ENCODE measurements around the gene SH3BP5L.
"Not testable (repeated sequence)": the region's sequence is repeated elsewhere in the genome, so short reads cannot be mapped to it uniquely, and the experiment has no call there.

Gene SH3BP5L

GRCh38 chr1:248810727-248811513 is 14.8 kb downstream of the SH3BP5L start:
- DNase-seq (ENCODE audit: low read depth in 4 of 4, low spot score in 1 of 4), result no peak

GRCh38 chr1:248810000-248810726 is 15.6 kb downstream of the SH3BP5L start:
- DNase-seq (ENCODE audit: low read depth in 4 of 4, low spot score in 1 of 4), result no peak

- no peak for DNase-seq (ENCODE audit: low read depth in 4 of 4, low spot score in 1 of 4)
Measured at GRCh38 chr1:248808876-248809275, 16.8 kb downstream of the SH3BP5L start.

- DNase-seq (ENCODE audit: low read depth in 4 of 4, low spot score in 1 of 4), result peak; percentile 15 to 35 (median 24)
Measured at GRCh38 chr1:248807067-248807737, 18.5 kb downstream of the SH3BP5L start.

- DNase-seq (ENCODE audit: low read depth in 4 of 4, low spot score in 1 of 4), result no peak
Measured at GRCh38 chr1:248805876-248806275, 19.8 kb downstream of the SH3BP5L start.

GRCh38 chr1:248804771-248805681 is 20.7 kb downstream of the SH3BP5L start:
- DNase-seq (ENCODE audit: low read depth in 4 of 4, low spot score in 1 of 4), result no peak

GRCh38 chr1:248803501-248803900 is 22.2 kb downstream of the SH3BP5L start:
- not testable (repeated sequence) for DNase-seq (ENCODE audit: low read depth in 4 of 4, low spot score in 1 of 4)

GRCh38 chr1:248802454-248802853 is 23.3 kb downstream of the SH3BP5L start:
- no peak for DNase-seq (ENCODE audit: low read depth in 4 of 4, low spot score in 1 of 4)

GRCh38 chr1:248800459-248800858 is 25.3 kb downstream of the SH3BP5L start:
- DNase-seq (ENCODE audit: low read depth in 4 of 4, low spot score in 1 of 4), result no peak

GRCh38 chr1:248798791-248799190 is 26.9 kb downstream of the SH3BP5L start:
- no peak for DNase-seq (ENCODE audit: low read depth in 4 of 4, low spot score in 1 of 4)

- DNase-seq (ENCODE audit: low read depth in 4 of 4, low spot score in 1 of 4), result not testable (repeated sequence)
Measured at GRCh38 chr1:248794663-248795062, 31.1 kb downstream of the SH3BP5L start.

- DNase-seq (ENCODE audit: low read depth in 4 of 4, low spot score in 1 of 4), result no peak
Measured at GRCh38 chr1:248793592-248793991, 32.1 kb downstream of the SH3BP5L start.

- no peak for DNase-seq (ENCODE audit: low read depth in 4 of 4, low spot score in 1 of 4)
Measured at GRCh38 chr1:248792342-248792741, 33.4 kb downstream of the SH3BP5L start.

GRCh38 chr1:248791010-248791409 is 34.7 kb downstream of the SH3BP5L start:
- no peak for DNase-seq (ENCODE audit: low read depth in 4 of 4, low spot score in 1 of 4)

- no peak for DNase-seq (ENCODE audit: low read depth in 4 of 4, low spot score in 1 of 4)
Measured at GRCh38 chr1:248790456-248790855, 35.3 kb downstream of the SH3BP5L start.

GRCh38 chr1:248789337-248789736 is 36.4 kb downstream of the SH3BP5L start:
- not testable (repeated sequence) for DNase-seq (ENCODE audit: low read depth in 4 of 4, low spot score in 1 of 4)

- no peak for DNase-seq (ENCODE audit: low read depth in 4 of 4, low spot score in 1 of 4)
Measured at GRCh38 chr1:248788327-248788726, 37.4 kb downstream of the SH3BP5L start.

- DNase-seq (ENCODE audit: low read depth in 4 of 4, low spot score in 1 of 4), result no peak
Measured at GRCh38 chr1:248787430-248787829, 38.3 kb downstream of the SH3BP5L start.

GRCh38 chr1:248786156-248786555 is 39.6 kb downstream of the SH3BP5L start:
- no peak for DNase-seq (ENCODE audit: low read depth in 4 of 4, low spot score in 1 of 4)

- DNase-seq (ENCODE audit: low read depth in 4 of 4, low spot score in 1 of 4), result no peak
Measured at GRCh38 chr1:248783367-248783766, 42.3 kb downstream of the SH3BP5L start.

All from stimulated activated CD4-positive, alpha-beta T cell treated with anti-CD3 and anti-CD28 coated beads, Interleukin-1b, Interleukin-23, amount 100 ng/mL, for 24 hours (primary cell).